Measurements from ENCODE around the gene TRIM68. TPM values are rescaled to one million over a fixed set of nuclear protein-coding genes. Genes with fewer than 3 reads are reported as not detected.

TRIM68 gene
- polyA plus RNA-seq, 1 experiment = 6.2 TPM

DNA sequence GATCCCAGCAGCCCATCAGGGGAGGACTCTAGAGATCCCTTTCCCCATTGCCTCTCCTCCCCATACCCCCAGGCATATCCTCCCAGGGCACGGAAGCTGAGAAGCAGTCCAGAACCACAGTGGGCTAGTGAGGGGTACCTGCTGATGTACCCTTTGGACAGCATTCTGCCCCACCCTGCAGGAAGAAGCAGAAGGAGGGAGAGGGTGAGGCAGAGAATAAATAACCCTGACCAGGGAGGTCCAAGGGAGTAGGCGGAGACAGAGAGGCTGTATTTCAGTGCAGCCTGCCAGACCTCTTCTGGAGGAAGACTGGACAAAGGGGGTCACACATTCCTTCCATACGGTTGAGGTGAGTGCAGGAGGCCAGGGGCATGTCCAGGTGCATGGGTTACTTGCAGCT is 35.7 kb upstream of the TRIM68 start, which contains the start of gene OR51E1:
TSS of gene OR51E1 (plus strand) at position 301 of the 400 bp plus-strand sequence. CDS start 8,545 bp downstream, outside the sequence.
- DNase-seq (ENCODE audit: low read depth) = no peak
- no peaks in the 10 kb centered on the region for H3K27me3 ChIP-seq (ENCODE audit: control insufficient read depth, insufficient read depth, low read length)
- no peak within 1 kb of the TSS for H3K4me3 ChIP-seq (ENCODE audit: low read depth, low read length)
- no peaks in the 10 kb centered on the region for H3K36me3 ChIP-seq (ENCODE audit: control insufficient read depth, insufficient read depth, low read length)
- TF ChIP-seq, protein P1, sequence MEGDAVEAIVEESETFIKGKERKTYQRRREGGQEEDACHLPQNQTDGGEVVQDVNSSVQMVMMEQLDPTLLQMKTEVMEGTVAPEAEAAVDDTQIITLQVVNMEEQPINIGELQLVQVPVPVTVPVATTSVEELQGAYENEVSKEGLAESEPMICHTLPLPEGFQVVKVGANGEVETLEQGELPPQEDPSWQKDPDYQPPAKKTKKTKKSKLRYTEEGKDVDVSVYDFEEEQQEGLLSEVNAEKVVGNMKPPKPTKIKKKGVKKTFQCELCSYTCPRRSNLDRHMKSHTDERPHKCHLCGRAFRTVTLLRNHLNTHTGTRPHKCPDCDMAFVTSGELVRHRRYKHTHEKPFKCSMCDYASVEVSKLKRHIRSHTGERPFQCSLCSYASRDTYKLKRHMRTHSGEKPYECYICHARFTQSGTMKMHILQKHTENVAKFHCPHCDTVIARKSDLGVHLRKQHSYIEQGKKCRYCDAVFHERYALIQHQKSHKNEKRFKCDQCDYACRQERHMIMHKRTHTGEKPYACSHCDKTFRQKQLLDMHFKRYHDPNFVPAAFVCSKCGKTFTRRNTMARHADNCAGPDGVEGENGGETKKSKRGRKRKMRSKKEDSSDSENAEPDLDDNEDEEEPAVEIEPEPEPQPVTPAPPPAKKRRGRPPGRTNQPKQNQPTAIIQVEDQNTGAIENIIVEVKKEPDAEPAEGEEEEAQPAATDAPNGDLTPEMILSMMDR (IDR thresholded peaks at IDR 0.05; ENCODE audit: insufficient read depth, low read depth, low read length) = no peak
- ChIA-PET CTCF (no interaction called here), POLR2A (no interaction called here)

DNA sequence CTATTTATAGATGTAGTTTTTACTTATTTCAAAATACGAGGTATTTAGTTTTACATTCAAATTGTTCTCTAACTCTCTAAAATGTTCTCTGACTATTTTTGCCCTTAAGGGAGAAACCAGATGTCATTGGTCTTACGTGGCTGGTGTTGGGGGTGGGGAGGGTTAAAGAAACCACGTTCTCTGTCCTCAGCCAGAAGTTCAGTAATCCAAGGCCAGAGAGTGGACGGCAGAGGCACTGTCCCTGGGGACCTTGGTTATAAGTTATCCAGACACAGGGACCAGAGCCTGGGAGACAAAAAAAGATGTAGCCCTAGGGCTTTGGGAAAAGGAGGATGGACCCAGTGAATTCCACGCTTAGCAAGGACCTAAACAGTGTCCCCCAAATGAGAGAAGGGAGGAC is 35.0 kb upstream of the TRIM68 start:
- Histone ChIP-seq H3K36me3 (ENCODE audit: control insufficient read depth, insufficient read depth, low read length) (no peaks in the 10 kb centered on the region), H3K4me3 (ENCODE audit: low read depth, low read length) (no peak overlapping the region), H3K27me3 (ENCODE audit: control insufficient read depth, insufficient read depth, low read length) (no peaks in the 10 kb centered on the region)
- ChIA-PET POLR2A (no interaction called here), CTCF (no interaction called here)
- TF ChIP-seq, protein P1 (IDR thresholded peaks at IDR 0.05; ENCODE audit: insufficient read depth, low read depth, low read length) = no peak
- DNase-seq (ENCODE audit: low read depth) = no peak

DNA sequence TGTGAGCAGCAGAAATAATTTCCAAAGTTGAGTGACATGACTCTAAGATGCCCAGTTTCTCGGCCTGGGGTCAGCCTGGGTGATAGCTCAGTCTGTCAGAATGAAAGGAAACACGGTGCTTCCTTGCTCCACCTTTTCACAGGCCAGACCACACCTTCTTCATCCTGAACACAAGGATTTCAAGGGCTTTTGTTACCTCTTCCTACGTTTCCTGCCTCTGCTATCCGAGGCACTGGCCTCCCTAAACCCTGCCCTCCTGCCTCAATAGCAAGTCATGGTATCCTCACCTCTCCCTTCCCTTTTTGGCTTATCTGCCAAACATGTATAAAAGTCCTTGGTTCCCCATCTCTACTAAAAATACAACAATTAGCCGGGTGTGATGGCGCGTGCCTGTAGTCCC is 34.0 kb upstream of the TRIM68 start:
- DNase-seq (ENCODE audit: low read depth) = no peak
- H3K36me3 ChIP-seq (ENCODE audit: control insufficient read depth, insufficient read depth, low read length) = no peaks in the 10 kb centered on the region
- POLR2A ChIA-PET = no interaction called here
- H3K4me3 ChIP-seq (ENCODE audit: low read depth, low read length) = no peak overlapping the region
- H3K27me3 ChIP-seq (ENCODE audit: control insufficient read depth, insufficient read depth, low read length) = no peaks in the 10 kb centered on the region
- CTCF ChIA-PET = no interaction called here
- TF ChIP-seq, protein P1 (IDR thresholded peaks at IDR 0.05; ENCODE audit: insufficient read depth, low read depth, low read length) = no peak

DNA sequence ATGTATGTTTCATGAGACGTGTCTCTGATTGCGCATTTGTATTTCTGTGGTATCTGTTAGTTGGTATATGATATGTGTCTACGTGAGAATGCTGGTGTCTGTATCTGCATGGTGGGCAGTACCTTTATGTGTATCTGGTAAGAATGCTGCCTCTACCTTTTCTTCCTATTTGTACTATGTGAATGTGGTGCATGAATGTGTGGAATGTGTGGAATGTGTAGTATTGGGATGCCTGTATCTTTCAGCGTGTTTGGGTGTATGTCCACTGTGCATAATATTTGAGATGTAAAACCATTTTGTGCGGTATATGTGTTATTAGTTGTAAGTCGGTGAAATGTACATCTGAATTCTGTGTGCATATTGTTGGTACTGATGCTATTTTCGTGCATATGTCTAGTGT is 33.5 kb upstream of the TRIM68 start:
- Histone ChIP-seq H3K27me3 (ENCODE audit: control insufficient read depth, insufficient read depth, low read length) (no peaks in the 10 kb centered on the region), H3K4me3 (ENCODE audit: low read depth, low read length) (no peak overlapping the region), H3K36me3 (ENCODE audit: control insufficient read depth, insufficient read depth, low read length) (no peaks in the 10 kb centered on the region)
- no peak for DNase-seq (ENCODE audit: low read depth)
- ChIA-PET POLR2A (no interaction called here), CTCF (no interaction called here)
- TF ChIP-seq, protein P1 (IDR thresholded peaks at IDR 0.05; ENCODE audit: insufficient read depth, low read depth, low read length) = no peak

DNA sequence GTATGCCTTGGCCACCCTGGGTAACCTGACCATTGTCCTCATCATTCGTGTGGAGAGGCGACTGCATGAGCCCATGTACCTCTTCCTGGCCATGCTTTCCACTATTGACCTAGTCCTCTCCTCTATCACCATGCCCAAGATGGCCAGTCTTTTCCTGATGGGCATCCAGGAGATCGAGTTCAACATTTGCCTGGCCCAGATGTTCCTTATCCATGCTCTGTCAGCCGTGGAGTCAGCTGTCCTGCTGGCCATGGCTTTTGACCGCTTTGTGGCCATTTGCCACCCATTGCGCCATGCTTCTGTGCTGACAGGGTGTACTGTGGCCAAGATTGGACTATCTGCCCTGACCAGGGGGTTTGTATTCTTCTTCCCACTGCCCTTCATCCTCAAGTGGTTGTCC is 31.9 kb upstream of the TRIM68 start:
- H3K27me3 ChIP-seq (ENCODE audit: control insufficient read depth, insufficient read depth, low read length) = no peaks in the 10 kb centered on the region
- H3K4me3 ChIP-seq (ENCODE audit: low read depth, low read length) = no peak overlapping the region
- CTCF ChIA-PET = interaction anchor here (0.9 kb wide), 1 partner anchor 336 kb away, joined by 3 read pairs; no protein-coding TSS in a partner anchor
- DNase-seq (ENCODE audit: low read depth) = no peak
- no peaks in the 10 kb centered on the region for H3K36me3 ChIP-seq (ENCODE audit: control insufficient read depth, insufficient read depth, low read length)
- TF ChIP-seq, protein P1 (IDR thresholded peaks at IDR 0.05; ENCODE audit: insufficient read depth, low read depth, low read length) = no peak
- POLR2A ChIA-PET = no interaction called here
